Panc1 (cell line): ENCODE results near the gene RAD9B. TPM values are rescaled to one million over a fixed set of nuclear protein-coding genes. Genes with fewer than 3 reads are reported as not detected.

Experiments used
- ATAC-seq: fragments of 200-7000 bp; cut with Tn5 transposase; 2 replicates; pipeline ENCODE4 v1.9.1; 2020; ENCODE audit warnings: mild to moderate bottlenecking, moderate library complexity
- BruUV-seq: library from RNA; stranded (reverse); fragments of 400-500 nt; replicated peaks from 2 replicates; lab custom pipeline; 2021; lab: Mats Ljungman, UMichigan
- CTCF ChIA-PET: fragments of 300-600 bp; sonication (Branson Sonifier 250); formaldehyde crosslinking; loops from one replicate; lab custom pipeline; 2022; ENCODE audit warnings: antibody characterized with exemption; lab: Charles Lee
- POLR2A ChIA-PET: fragments of 300-600 bp; sonication (Branson Sonifier 250); formaldehyde crosslinking; loops from one replicate; lab custom pipeline; 2022; ENCODE audit warnings: antibody characterized with exemption; lab: Charles Lee
- DNase-seq: peaks from one replicate; pipeline ENCODE4 v3.0.0-alpha.2; 2010; ENCODE audit warnings: low read depth, low spot score
- H3K27ac ChIP-seq: 2 replicates; pipeline ENCODE4 v1.5.1; 2011; ENCODE audit warnings: mild to moderate bottlenecking, low read length, inconsistent platforms
- H3K27me3 ChIP-seq: fragments of 200-500 bp; sonication (Bioruptor generic); 2 replicates; pipeline ENCODE4 v1.6.0; 2014; ENCODE audit warnings: low read length, inconsistent platforms; ENCODE audit not compliant: control insufficient read depth, insufficient read depth
- H3K36me3 ChIP-seq: fragments of 200-500 bp; sonication (Bioruptor generic); 2 replicates; pipeline ENCODE4 v1.5.1; 2014; ENCODE audit warnings: inconsistent platforms, mild to moderate bottlenecking, low read length, moderate library complexity; ENCODE audit not compliant: control insufficient read depth, insufficient read depth
- H3K4me1 ChIP-seq: 2 replicates; pipeline ENCODE4 v1.5.1; 2011; ENCODE audit warnings: inconsistent platforms, mild to moderate bottlenecking, low read length, moderate library complexity; ENCODE audit not compliant: control insufficient read depth, insufficient read depth
- H3K4me3 ChIP-seq, 2 experiments: 2 replicates each; pipeline ENCODE4 v1.5.1; 2011 to 2012; ENCODE audit warnings: low read depth in 2 of 2, low read length in 2 of 2, mild to moderate bottlenecking in 2 of 2, inconsistent platforms in 1 of 2, moderate library complexity in 1 of 2
- H3K9me3 ChIP-seq: fragments of 200-500 bp; sonication (Bioruptor generic); 2 replicates; pipeline ENCODE4 v1.5.1; 2014; ENCODE audit warnings: low read depth, mild to moderate bottlenecking, inconsistent platforms, low read length, moderate library complexity; ENCODE audit not compliant: control insufficient read depth, insufficient read depth
- CTCF ChIP-seq: fragments of 450-650 bp; IDR thresholded peaks from 2 replicates; pipeline ENCODE4 v1.5.1; 2017; ENCODE audit warnings: mild to moderate bottlenecking
- POLR2AphosphoS5 ChIP-seq: IDR thresholded peaks from 2 replicates; pipeline ENCODE4 v1.6.1; 2012; ENCODE audit warnings: mild to moderate bottlenecking, low read depth, low read length, moderate library complexity
- REST ChIP-seq, 2 experiments: IDR thresholded peaks; 2 replicates each; pipeline ENCODE4 v1.6.1; 2011 to 2012; ENCODE audit warnings: low read depth in 2 of 2, control low read depth in 1 of 2, low read length in 1 of 2, mild to moderate bottlenecking in 1 of 2, moderate library complexity in 1 of 2; ENCODE audit not compliant: insufficient read depth in 1 of 2
- SIN3A ChIP-seq: IDR thresholded peaks from 2 replicates; pipeline ENCODE4 v1.6.1; 2012; ENCODE audit warnings: low read depth, mild to moderate bottlenecking, low read length, moderate library complexity, borderline replicate concordance; ENCODE audit not compliant: insufficient read depth
- TCF7L2 ChIP-seq: IDR thresholded peaks from 2 replicates; pipeline ENCODE4 v1.6.1; 2011; ENCODE audit warnings: mild to moderate bottlenecking, low read depth, low read length, inconsistent platforms
- in situ Hi-C: cut with HindIII; loops from 2 replicates; pipeline ENCODE4 v1.10.0; 2016; ENCODE audit warnings: low sequenced_read_pairs, low pct_unique_long_range_greater_than_20kb
- intact Hi-C: fragments of 100-400 bp; cut with micrococcal nuclease; formaldehyde crosslinking; loops from one replicate; pipeline ENCODE4 v1.10.0; 2022; ENCODE audit not compliant: unreplicated experiment
- total RNA-seq: library from RNA; stranded (reverse); gene quantifications from one replicate; pipeline ENCODE4 v1.2.1, GENCODE V29; 2021; ENCODE audit not compliant: unreplicated experiment

RAD9B gene
- total RNA-seq, 1 experiment from 2014 or later: 0.98 TPM

DNA sequence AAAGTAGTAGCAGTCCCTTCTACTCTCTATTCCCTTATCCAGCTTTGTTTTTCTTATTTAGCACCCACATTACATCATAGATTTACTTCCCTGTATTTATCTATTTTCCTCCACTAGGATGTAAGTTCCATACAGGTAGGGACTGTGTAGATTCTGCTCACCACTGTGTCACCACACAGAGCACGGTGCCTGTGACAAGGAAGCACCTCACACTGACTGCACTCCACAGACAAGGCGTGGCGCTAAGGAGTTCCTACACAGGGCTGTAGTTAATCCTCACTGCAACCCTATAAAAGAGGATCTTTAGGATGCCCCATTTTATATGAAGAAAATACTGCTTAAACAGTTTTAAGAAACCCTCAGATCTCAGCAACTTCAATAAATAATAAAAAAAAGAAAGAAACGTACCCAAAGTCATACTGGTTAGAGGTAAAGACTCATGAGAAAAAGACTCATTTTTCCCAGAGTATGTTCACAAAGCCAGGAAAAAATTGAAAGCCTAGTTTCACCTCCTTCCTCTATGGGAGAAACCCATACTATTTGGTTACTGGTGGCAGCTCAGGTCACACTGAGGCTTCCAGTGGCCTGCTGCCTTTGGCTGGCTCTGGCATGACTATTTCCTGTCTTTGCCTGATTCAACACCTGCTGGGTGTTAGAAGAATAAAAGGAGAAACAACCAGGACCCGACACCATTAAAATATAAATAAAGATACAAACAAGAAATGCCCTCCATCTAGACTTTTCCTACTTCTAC is 36.9 kb downstream of the RAD9B start:
- POLR2A ChIA-PET: no interaction called here
- TF ChIP-seq CTCF (no peak), SIN3A (no peak), POLR2AphosphoS5 (no peak), TCF7L2 (no peak), REST (IDR thresholded peaks at IDR 0.05; ENCODE audit: insufficient read depth in 1 of 2, low read depth in 2 of 2, low read length in 1 of 2) (no peak)
- Histone ChIP-seq H3K36me3 (peaks cover 8% of the 10 kb centered on the region; the same call in 1 of the 2 replicates), H3K4me1 (no peaks in the 10 kb centered on the region), H3K27me3 (no peaks in the 10 kb centered on the region), H3K4me3 (no peak overlapping the region), H3K27ac (no peak overlapping the region), H3K9me3 (no peaks in the 10 kb centered on the region)
- DNase-seq (no peak), ATAC-seq (no peak)
- in situ Hi-C loops: no loop called here
- no TSS peak for BruUV-seq
- CTCF ChIA-PET: no interaction called here
- intact Hi-C loops: no loop called here

GRCh38 chr12:110540048-110540447 is 37.9 kb downstream of the RAD9B start:
- H3K4me1 ChIP-seq: no peaks in the 10 kb centered on the region
- intact Hi-C loops: no loop called here
- BruUV-seq: no TSS peak
- H3K9me3 ChIP-seq: no peaks in the 10 kb centered on the region
- no peaks in the 10 kb centered on the region for H3K27me3 ChIP-seq
- ChIA-PET CTCF (no interaction called here), POLR2A (no interaction called here)
- no peak overlapping the region for H3K4me3 ChIP-seq
- DNase-seq (no peak), ATAC-seq (no peak)
- peaks cover 8% of the 10 kb centered on the region; the same call in 1 of the 2 replicates for H3K36me3 ChIP-seq
- TF ChIP-seq REST (IDR thresholded peaks at IDR 0.05; ENCODE audit: insufficient read depth in 1 of 2, low read depth in 2 of 2, low read length in 1 of 2) (no peak), SIN3A (no peak), POLR2AphosphoS5 (no peak), CTCF (no peak), TCF7L2 (no peak)
- in situ Hi-C loops: no loop called here
- no peak overlapping the region for H3K27ac ChIP-seq
